ENCODE results near the gene FRAT1.

GRCh38 chr10:97328646-97329453, 9.8 kb downstream of the FRAT1 start:
- TF ChIP-seq CTCF (conservative IDR thresholded peaks at IDR 0.05) (no peak), EZH2 (IDR thresholded peaks at IDR 0.05; ENCODE audit: low read depth) (no peak)
